Right atrium auricular region (tissue), 2 donors: ENCODE measurements around the gene KLK2. TPM values are rescaled to one million over a fixed set of nuclear protein-coding genes. Genes with fewer than 3 reads are reported as not detected.

Source experiments
- DNase-seq: peaks from one replicate; pipeline ENCODE4 v3.0.0-alpha.2; 2019; ENCODE audit warnings: low spot score
- H3K27ac ChIP-seq, 2 donors: fragments of 200-600 bp; sonication (generic); 1 replicate in 1 of 2; 2 replicates in 1 of 2; pipeline ENCODE4 v1.5.1; 2016 to 2019
- H3K27me3 ChIP-seq, 2 donors: fragments of 200-600 bp; sonication (generic); one replicate each; pipeline versions ENCODE4 v1.5.1 to v1.6.0; 2017 to 2019
- H3K36me3 ChIP-seq: fragments of 200-600 bp; sonication (generic); one replicate; pipeline ENCODE4 v1.5.1; 2016
- H3K4me1 ChIP-seq, 2 donors: fragments of 200-600 bp; sonication (generic); one replicate each; pipeline versions ENCODE4 v1.5.1 to v1.6.0; 2017 to 2019
- H3K4me3 ChIP-seq, 2 donors: fragments of 200-600 bp; sonication (generic); 1 replicate in 1 of 2; 2 replicates in 1 of 2; pipeline ENCODE4 v1.5.1; 2017 to 2019; ENCODE audit warnings: mild to moderate bottlenecking in 1 of 2, moderate library complexity in 1 of 2
- H3K9me3 ChIP-seq, 2 donors: fragments of 200-600 bp; sonication (generic); one replicate each; pipeline ENCODE4 v1.5.1; 2019
- CTCF ChIP-seq, 2 donors: fragments of 200-600 bp; sonication (generic); IDR thresholded peaks; one replicate each; pipeline ENCODE4 v1.5.1; 2019; ENCODE audit warnings: antibody characterized with exemption in 2 of 2
- total RNA-seq, 2 donors: library from RNA; depleted of rRNA; stranded (reverse); fragments of >200 nt; gene quantifications; one replicate each; pipeline ENCODE4 v1.1.0, GENCODE V29; 2016

The KLK2 gene
- total RNA-seq, 2 donors from 2014 or later = not detected

- Histone ChIP-seq H3K4me3 (no peak within 1 kb of the TSS), H3K4me1 (no peaks in the 10 kb centered on the region), H3K27me3 (no peaks in the 10 kb centered on the region), H3K27ac (no peak within 1 kb of the TSS), H3K36me3 (no peaks in the 10 kb centered on the region), H3K9me3 (no peaks in the 10 kb centered on the region)
- DNase-seq = no peak
- no peak for TF ChIP-seq CTCF (IDR thresholded peaks at IDR 0.05)
These were observed 18.4 kb upstream of the KLK2 start, which contains the start of gene KLK3 for GRCh38 chr19:50854636-50855410. Gene KLK3 (plus strand): TSS chr19:50854915. CDS start chr19:50854956, 41 bp downstream.

- H3K9me3 ChIP-seq = no peaks in the 10 kb centered on the region
These were observed 15.9 kb upstream of the KLK2 start for GRCh38 chr19:50857366-50857765.

GRCh38 chr19:50858886-50859285 lies 14.4 kb upstream of the KLK2 start:
- TF ChIP-seq CTCF (IDR thresholded peaks at IDR 0.05) = no peak
- H3K4me3 ChIP-seq = no peak overlapping the region
- no peaks in the 10 kb centered on the region for H3K9me3 ChIP-seq
- no peak overlapping the region for H3K27ac ChIP-seq
- no peaks in the 10 kb centered on the region for H3K27me3 ChIP-seq
- H3K36me3 ChIP-seq = no peaks in the 10 kb centered on the region
- no peak for DNase-seq
- H3K4me1 ChIP-seq = no peaks in the 10 kb centered on the region

More at GRCh38 chr19:50857366-50857765, 15.9 kb upstream of the KLK2 start:
- H3K27ac ChIP-seq = no peak overlapping the region
- no peaks in the 10 kb centered on the region for H3K36me3 ChIP-seq
- H3K4me1 ChIP-seq = no peaks in the 10 kb centered on the region
- H3K27me3 ChIP-seq = no peaks in the 10 kb centered on the region
- TF ChIP-seq CTCF (IDR thresholded peaks at IDR 0.05) = no peak
- no peak overlapping the region for H3K4me3 ChIP-seq
- no peak for DNase-seq

GRCh38 chr19:50859849-50860248 lies 13.4 kb upstream of the KLK2 start:
- no peaks in the 10 kb centered on the region for H3K27me3 ChIP-seq
- no peak overlapping the region for H3K27ac ChIP-seq
- no peak for TF ChIP-seq CTCF (IDR thresholded peaks at IDR 0.05)
- no peak for DNase-seq
- H3K4me3 ChIP-seq = no peak overlapping the region
- no peaks in the 10 kb centered on the region for H3K4me1 ChIP-seq
- H3K9me3 ChIP-seq = no peaks in the 10 kb centered on the region
- H3K36me3 ChIP-seq = no peaks in the 10 kb centered on the region

- Histone ChIP-seq H3K36me3 (no peaks in the 10 kb centered on the region), H3K27ac (no peak overlapping the region), H3K4me1 (no peaks in the 10 kb centered on the region), H3K9me3 (no peaks in the 10 kb centered on the region), H3K4me3 (no peak overlapping the region), H3K27me3 (no peaks in the 10 kb centered on the region)
- no peak for TF ChIP-seq CTCF (IDR thresholded peaks at IDR 0.05)
- no peak for DNase-seq
These were observed 12.2 kb upstream of the KLK2 start for GRCh38 chr19:50861010-50861409.
